ENCODE results near the gene OSER1. TPM values are rescaled to one million over a fixed set of nuclear protein-coding genes. Genes with fewer than 3 reads are reported as not detected.
A peak's percentile ranks its signal among the peaks of the same experiment; 100 is the strongest.

The OSER1 gene
- total RNA-seq, 4 donors from 2014 or later = 16.1 to 62.2 (median 25.0) TPM

- H3K4me1 ChIP-seq = peaks cover 0 to 3% (median 2%) of the 10 kb centered on the region in 3 donors
- H3K36me3 ChIP-seq = no peaks in the 10 kb centered on the region
- intact Hi-C loops (cut with DNase I) = no loop called here
- no peak overlapping the region for H3K4me3 ChIP-seq
- no peaks in the 10 kb centered on the region for H3K9me3 ChIP-seq
- peak overlapping the region in 1 of 4 donors; percentile 57 for H3K27ac ChIP-seq
- no peak for DNase-seq
- 79 to 81% methylated on average over 2 of the region's 2 CpGs for WGBS, 2 donors
- H3K27me3 ChIP-seq = peaks cover 0 to 47% (median 0%) of the 10 kb centered on the region in 4 donors
- TF ChIP-seq CTCF (IDR thresholded peaks at IDR 0.05) (no peak), POLR2A (IDR thresholded peaks at IDR 0.05) (no peak)
Observed at GRCh38 chr20:44159125-44159524, 51.4 kb downstream of the OSER1 start.

GRCh38 chr20:44157061-44157460 is 53.5 kb downstream of the OSER1 start:
- WGBS, 2 donors = 91 to 92% methylated on average over 4 of the region's 5 CpGs
- no peak for DNase-seq
- Histone ChIP-seq H3K27ac (peak overlapping the region in 1 of 4 donors; percentile 36), H3K4me3 (no peak overlapping the region), H3K4me1 (peaks cover 0 to 12% (median 10%) of the 10 kb centered on the region in 3 donors), H3K36me3 (no peaks in the 10 kb centered on the region), H3K27me3 (peaks cover 0 to 32% (median 0%) of the 10 kb centered on the region in 4 donors), H3K9me3 (no peaks in the 10 kb centered on the region)
- intact Hi-C loops (cut with DNase I) = no loop called here
- TF ChIP-seq POLR2A (IDR thresholded peaks at IDR 0.05) = no peak
- TF ChIP-seq CTCF (IDR thresholded peaks at IDR 0.05) = no peak

- H3K4me1 ChIP-seq = peaks cover 0 to 21% (median 19%) of the 10 kb centered on the region in 3 donors
- H3K9me3 ChIP-seq = no peaks in the 10 kb centered on the region
- no peak for DNase-seq
- peaks cover 0 to 10% (median 0%) of the 10 kb centered on the region in 4 donors for H3K27me3 ChIP-seq
- H3K27ac ChIP-seq = peak overlapping the region; percentile 4 to 84 (median 71)
- TF ChIP-seq CTCF (IDR thresholded peaks at IDR 0.05) (peak in 1 of 6 experiments; percentile 3), POLR2A (IDR thresholded peaks at IDR 0.05) (no peak)
- H3K4me3 ChIP-seq = no peak overlapping the region
- 8 to 34% methylated on average over 2 to 4 of the region's 7 CpGs for WGBS, 2 donors
- intact Hi-C loops (cut with DNase I) = no loop called here
- no peaks in the 10 kb centered on the region for H3K36me3 ChIP-seq
Observed at GRCh38 chr20:44154521-44155001, 56.0 kb downstream of the OSER1 start.

- TF ChIP-seq POLR2A (IDR thresholded peaks at IDR 0.05) = no peak
- TF ChIP-seq CTCF (IDR thresholded peaks at IDR 0.05) = no peak
- H3K9me3 ChIP-seq = no peaks in the 10 kb centered on the region
- H3K27me3 ChIP-seq = peaks cover 0 to 10% (median 0%) of the 10 kb centered on the region in 4 donors
- H3K27ac ChIP-seq = peak overlapping the region in 3 of 4 donors; percentile 67 to 84 (median 75)
- WGBS, 2 donors = 53 to 58% methylated on average over 5 to 6 of the region's 6 CpGs
- H3K36me3 ChIP-seq = no peaks in the 10 kb centered on the region
- intact Hi-C loops (cut with DNase I) = no loop called here
- peaks cover 0 to 21% (median 19%) of the 10 kb centered on the region in 3 donors for H3K4me1 ChIP-seq
- no peak overlapping the region for H3K4me3 ChIP-seq
- no peak for DNase-seq
Observed at GRCh38 chr20:44153636-44154043, 56.9 kb downstream of the OSER1 start.

- intact Hi-C loops (cut with DNase I) = no loop called here
- no peak for TF ChIP-seq POLR2A (IDR thresholded peaks at IDR 0.05)
- TF ChIP-seq CTCF (IDR thresholded peaks at IDR 0.05) = no peak
Observed at GRCh38 chr20:44151621-44152416, 58.8 kb downstream of the OSER1 start.

More at GRCh38 chr20:44151621-44152416, 58.8 kb downstream of the OSER1 start:
- Histone ChIP-seq H3K27ac (peak overlapping the region; percentile 48 to 84 (median 71)), H3K9me3 (no peaks in the 10 kb centered on the region), H3K4me3 (no peak overlapping the region), H3K36me3 (no peaks in the 10 kb centered on the region), H3K27me3 (peaks cover 0 to 10% (median 0%) of the 10 kb centered on the region in 4 donors), H3K4me1 (peaks cover 0 to 21% (median 19%) of the 10 kb centered on the region in 3 donors)
- no peak for DNase-seq
- WGBS, 2 donors = 56 to 60% methylated on average over 14 of the region's 14 CpGs
